Natural killer cell (primary cell): ENCODE results near the gene NPLOC4. TPM values are rescaled to one million over a fixed set of nuclear protein-coding genes. Genes with fewer than 3 reads are reported as not detected.

Source experiments
- ATAC-seq, 3 donors: fragments of 150-1000 bp in 2 of 3; fragments of 200-7000 bp in 1 of 3; cut with Tn5 transposase; 1 replicate in 1 of 3; 2 replicates in 2 of 3; pipeline ENCODE4 v1.10.0; 2021; ENCODE audit warnings: mild to moderate bottlenecking in 2 of 3, moderate library complexity in 2 of 3
- DNase-seq, 2 donors: peaks; one replicate each; pipeline versions ENCODE4 v3.0.0 to v3.0.0-alpha.2; 2013 to 2021; ENCODE audit warnings: mixed read lengths in 1 of 2
- H3K27ac ChIP-seq: one replicate; pipeline ENCODE4 v1.5.1; 2013; ENCODE audit warnings: mild to moderate bottlenecking, low read length
- H3K27me3 ChIP-seq: one replicate; pipeline ENCODE4 v1.6.1; 2013; ENCODE audit warnings: low read length; ENCODE audit not compliant: control insufficient read depth, insufficient read depth
- H3K36me3 ChIP-seq: one replicate; pipeline ENCODE4 v1.6.1; 2013; ENCODE audit warnings: low read length; ENCODE audit not compliant: control insufficient read depth, insufficient read depth
- H3K4me1 ChIP-seq: one replicate; pipeline ENCODE4 v1.6.1; 2013; ENCODE audit warnings: low read length; ENCODE audit not compliant: control insufficient read depth, insufficient read depth
- H3K4me3 ChIP-seq: one replicate; pipeline ENCODE4 v1.5.1; 2013; ENCODE audit warnings: low read length
- H3K9me3 ChIP-seq: one replicate; pipeline ENCODE4 v1.6.1; 2013; ENCODE audit warnings: low read length; ENCODE audit not compliant: control insufficient read depth, insufficient read depth
- H3K27ac Mint-ChIP-seq, 2 donors: one replicate each; pipeline ENCODE4 v1.8.0; 2022; ENCODE audit warnings: mild to moderate bottlenecking in 2 of 2, mixed read lengths in 2 of 2, moderate library complexity in 1 of 2
- H3K27me3 Mint-ChIP-seq, 2 donors: one replicate each; pipeline ENCODE4 v1.8.0; 2022; ENCODE audit warnings: low read depth in 2 of 2, mixed read lengths in 2 of 2
- H3K36me3 Mint-ChIP-seq: one replicate; pipeline ENCODE4 v1.8.0; 2022; ENCODE audit warnings: mixed read lengths
- H3K4me1 Mint-ChIP-seq, 2 donors: one replicate each; pipeline ENCODE4 v1.8.0; 2022; ENCODE audit warnings: mixed read lengths in 2 of 2
- H3K4me3 Mint-ChIP-seq: one replicate; pipeline ENCODE4 v1.8.0; 2022; ENCODE audit warnings: mild to moderate bottlenecking, moderate library complexity, mixed read lengths
- H3K9me3 Mint-ChIP-seq, 2 donors: one replicate each; pipeline ENCODE4 v1.8.0; 2022; ENCODE audit warnings: mixed read lengths in 2 of 2
- WGBS: methylation state at CpG from one replicate; pipeline ENCODE4 v1.1.7; 2013; ENCODE audit warnings: missing lambda C conversion rate; ENCODE audit not compliant: insufficient coverage; 5-methylcytosine and 5-hydroxymethylcytosine counted together
- intact Hi-C: fragments of 100-400 bp; cut with micrococcal nuclease; formaldehyde crosslinking; loops from one replicate; pipeline ENCODE4 v1.14.2; 2022
- total RNA-seq, 4 donors: library from RNA; stranded (reverse); fragments of 120-200 nt in 1 of 4; gene quantifications; one replicate each; pipeline versions ENCODE4 v1.2.3 to v1.2.4, GENCODE V29; 2013 to 2022
- TF ChIP-seq, protein P1 (sequence below): fragments of 200-600 bp; IDR thresholded peaks from one replicate; pipeline ENCODE4 v1.8.0; 2022; ENCODE audit warnings: antibody characterized with exemption

Gene NPLOC4
- total RNA-seq, 3 donors from 2014 or later (not counting 1 experiment from before 2014, with no cell fraction given): 96.2 to 117 (median 99.1) TPM

DNA sequence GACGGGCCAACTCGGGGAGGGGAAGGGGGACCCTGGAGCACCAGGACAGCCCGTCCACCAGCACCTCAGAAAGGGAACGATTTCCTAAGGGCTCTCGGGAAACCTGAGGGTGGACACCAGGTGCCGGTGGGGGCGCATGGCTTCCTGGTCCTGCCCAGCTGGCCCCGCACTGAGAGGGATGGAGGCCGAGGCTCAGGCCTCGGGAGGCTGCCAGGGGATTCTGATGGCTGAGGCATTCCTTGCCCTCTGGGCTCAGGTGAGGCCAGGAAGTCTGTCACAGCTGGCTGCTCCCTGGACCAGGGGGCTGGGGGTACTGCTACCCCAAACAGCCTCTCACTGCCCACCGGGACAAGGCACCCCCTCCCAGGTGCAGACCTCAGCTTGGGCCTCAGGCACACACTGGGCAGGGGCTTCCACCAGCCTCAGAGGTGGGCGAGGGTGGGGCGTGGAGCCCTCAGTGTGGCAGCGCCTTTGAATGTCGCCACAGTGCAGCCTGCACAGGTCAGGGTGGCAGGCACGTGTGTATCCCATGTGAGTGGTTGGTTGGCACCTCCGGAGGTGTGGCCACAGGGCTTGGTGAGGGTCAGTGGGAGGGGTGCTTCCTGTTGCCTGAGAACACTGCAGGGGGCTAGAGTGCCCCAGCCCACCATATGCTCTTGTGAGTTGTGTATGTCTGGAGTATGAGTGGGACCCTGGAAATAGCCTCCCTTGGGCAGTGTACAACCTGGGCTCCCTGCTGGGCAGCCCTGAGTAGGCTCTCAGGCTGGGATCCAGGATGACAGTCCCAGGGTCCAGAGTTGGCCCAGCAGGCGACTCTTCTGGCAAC, 112.7 kb downstream of the NPLOC4 start:
- Mint-ChIP-seq H3K36me3 (no peaks in the 10 kb centered on the region), H3K4me3 (no peak overlapping the region), H3K27ac (no peak overlapping the region), H3K27me3 (peaks cover 0 to 2% of the 10 kb centered on the region in 2 donors), H3K4me1 (no peaks in the 10 kb centered on the region), H3K9me3 (no peaks in the 10 kb centered on the region)
- no peak for DNase-seq
- TF ChIP-seq, protein P1, sequence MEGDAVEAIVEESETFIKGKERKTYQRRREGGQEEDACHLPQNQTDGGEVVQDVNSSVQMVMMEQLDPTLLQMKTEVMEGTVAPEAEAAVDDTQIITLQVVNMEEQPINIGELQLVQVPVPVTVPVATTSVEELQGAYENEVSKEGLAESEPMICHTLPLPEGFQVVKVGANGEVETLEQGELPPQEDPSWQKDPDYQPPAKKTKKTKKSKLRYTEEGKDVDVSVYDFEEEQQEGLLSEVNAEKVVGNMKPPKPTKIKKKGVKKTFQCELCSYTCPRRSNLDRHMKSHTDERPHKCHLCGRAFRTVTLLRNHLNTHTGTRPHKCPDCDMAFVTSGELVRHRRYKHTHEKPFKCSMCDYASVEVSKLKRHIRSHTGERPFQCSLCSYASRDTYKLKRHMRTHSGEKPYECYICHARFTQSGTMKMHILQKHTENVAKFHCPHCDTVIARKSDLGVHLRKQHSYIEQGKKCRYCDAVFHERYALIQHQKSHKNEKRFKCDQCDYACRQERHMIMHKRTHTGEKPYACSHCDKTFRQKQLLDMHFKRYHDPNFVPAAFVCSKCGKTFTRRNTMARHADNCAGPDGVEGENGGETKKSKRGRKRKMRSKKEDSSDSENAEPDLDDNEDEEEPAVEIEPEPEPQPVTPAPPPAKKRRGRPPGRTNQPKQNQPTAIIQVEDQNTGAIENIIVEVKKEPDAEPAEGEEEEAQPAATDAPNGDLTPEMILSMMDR: no peak
- intact Hi-C loops: no loop called here
- H3K4me1 ChIP-seq: peaks cover 15% of the 10 kb centered on the region
- H3K36me3 ChIP-seq: no peaks in the 10 kb centered on the region
- no peak overlapping the region for H3K4me3 ChIP-seq
- H3K9me3 ChIP-seq: no peaks in the 10 kb centered on the region
- no peak for ATAC-seq
- H3K27ac ChIP-seq: no peak overlapping the region
- H3K27me3 ChIP-seq: peaks cover 12% of the 10 kb centered on the region
- WGBS: 78% methylated on average over 18 of the region's 18 CpGs

DNA sequence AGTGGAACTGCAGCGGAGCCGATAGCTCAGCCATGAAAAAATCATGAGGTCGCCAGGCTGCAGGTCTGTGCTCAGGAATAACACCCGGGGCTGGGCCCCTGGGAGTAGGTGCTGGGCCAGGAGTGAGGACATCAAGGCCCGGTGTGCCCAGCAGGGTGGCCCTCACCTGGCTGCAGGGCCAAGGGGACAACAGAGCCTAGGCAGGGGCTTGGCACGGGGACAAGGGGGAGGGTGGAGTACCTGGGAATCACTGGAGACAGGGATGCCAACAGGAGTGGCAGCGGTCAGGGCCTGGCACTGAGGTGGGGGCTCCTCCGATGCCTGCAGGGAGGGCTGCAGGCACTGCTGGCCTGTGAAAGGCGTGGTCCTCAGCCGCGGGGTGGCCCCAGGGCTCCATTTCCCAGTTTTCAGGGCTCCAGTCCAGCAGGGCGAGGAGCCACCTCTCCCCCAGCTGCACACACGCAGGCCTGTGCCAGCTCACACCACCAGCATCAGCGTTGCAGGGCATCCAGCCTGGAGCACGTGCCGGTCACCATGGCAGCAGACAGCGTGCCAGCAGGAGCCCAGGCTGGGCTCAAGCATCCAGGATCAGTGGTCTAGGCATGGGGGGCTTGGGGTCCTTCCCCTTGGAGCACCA, 113.4 kb downstream of the NPLOC4 start:
- no peak overlapping the region for H3K4me3 Mint-ChIP-seq
- intact Hi-C loops: no loop called here

DNA sequence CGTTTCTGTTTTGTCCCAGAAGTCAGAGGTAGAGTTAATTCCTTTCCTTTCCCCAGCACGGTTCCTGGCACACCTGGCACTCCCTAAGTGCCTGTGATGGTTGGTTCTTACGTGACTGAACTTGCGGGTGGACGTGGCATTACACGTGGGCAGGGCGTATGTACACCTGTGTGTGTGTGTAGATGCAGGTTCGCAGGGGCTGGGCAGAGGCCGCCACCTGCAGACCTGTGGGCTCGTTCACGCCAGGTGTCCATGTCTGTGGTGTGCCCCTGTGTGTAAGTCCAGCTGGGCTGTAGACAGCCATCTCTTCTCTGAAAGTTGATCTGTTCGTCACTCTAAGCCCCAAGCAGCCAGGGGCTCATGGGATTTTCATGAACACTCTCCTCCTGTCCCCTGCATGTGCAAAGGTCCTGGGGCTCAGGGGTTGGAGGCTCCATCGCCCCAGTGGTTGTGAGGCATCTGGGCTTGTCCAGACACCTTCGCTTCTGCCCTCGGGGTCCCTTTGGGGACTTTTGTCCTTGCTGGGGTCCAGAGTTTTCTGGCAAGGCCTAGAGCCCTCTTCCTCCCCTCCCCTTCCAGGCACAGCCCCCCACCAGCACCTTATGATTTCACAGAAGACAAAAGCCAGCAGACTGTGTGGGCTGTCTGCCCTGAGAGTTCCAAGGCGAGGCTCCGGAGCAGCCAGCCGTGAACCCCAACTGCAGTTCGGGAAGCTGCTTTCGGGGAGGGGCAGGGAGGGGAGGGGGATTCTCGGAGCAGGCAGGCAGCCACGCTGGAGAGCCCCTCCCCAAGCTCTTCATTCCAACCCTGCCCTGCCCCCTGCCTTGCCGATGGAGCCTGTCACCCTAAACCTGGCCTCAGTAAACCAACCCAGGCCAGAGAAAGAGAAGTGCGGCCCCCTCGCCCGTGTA, 114.2 kb downstream of the NPLOC4 start:
- WGBS: 77% methylated on average over 24 of the region's 26 CpGs
- H3K4me1 ChIP-seq: peaks cover 26% of the 10 kb centered on the region

More for the DNA sequence above, 113.4 kb downstream of the NPLOC4 start:
- 61% methylated on average over 17 of the region's 17 CpGs for WGBS
- Mint-ChIP-seq H3K27me3 (peaks cover 0 to 2% of the 10 kb centered on the region in 2 donors), H3K36me3 (no peaks in the 10 kb centered on the region), H3K4me1 (peaks cover 0 to 1% of the 10 kb centered on the region in 2 donors), H3K9me3 (no peaks in the 10 kb centered on the region), H3K27ac (no peak overlapping the region)
- DNase-seq (no peak), ATAC-seq (no peak)
- Histone ChIP-seq H3K27me3 (peaks cover 12% of the 10 kb centered on the region), H3K36me3 (no peaks in the 10 kb centered on the region), H3K27ac (no peak overlapping the region), H3K4me1 (peaks cover 18% of the 10 kb centered on the region), H3K9me3 (no peaks in the 10 kb centered on the region), H3K4me3 (no peak overlapping the region)
- TF ChIP-seq, protein P1: no peak

More for the DNA sequence above, 114.2 kb downstream of the NPLOC4 start:
- Histone ChIP-seq H3K36me3 (no peaks in the 10 kb centered on the region), H3K27me3 (peaks cover 12% of the 10 kb centered on the region), H3K27ac (no peak overlapping the region), H3K9me3 (no peaks in the 10 kb centered on the region), H3K4me3 (no peak overlapping the region)
- H3K4me3 Mint-ChIP-seq: no peak overlapping the region
- TF ChIP-seq, protein P1: no peak
- no peak for ATAC-seq
- H3K36me3 Mint-ChIP-seq: no peaks in the 10 kb centered on the region
- no peaks in the 10 kb centered on the region for H3K9me3 Mint-ChIP-seq
- peaks cover 0 to 2% of the 10 kb centered on the region in 2 donors for H3K27me3 Mint-ChIP-seq
- intact Hi-C loops: no loop called here
- H3K27ac Mint-ChIP-seq: no peak overlapping the region
- peaks cover 5 to 9% of the 10 kb centered on the region in 2 donors for H3K4me1 Mint-ChIP-seq
- no peak for DNase-seq
